Esophagus squamous epithelium (tissue), 5 donors: Measurements from ENCODE around the gene IDH1. TPM values are rescaled to one million over a fixed set of nuclear protein-coding genes. Genes with fewer than 3 reads are reported as not detected.

Experiments
- DNase-seq: peaks from one replicate; lab custom pipeline; 2025; lab: John Stamatoyannopoulos, UW
- H3K27ac ChIP-seq, 4 donors: fragments of 200-600 bp; sonication (generic); one replicate each; pipeline ENCODE4 v1.5.1; 2016 to 2019; ENCODE audit warnings: mild to moderate bottlenecking in 1 of 4
- H3K27me3 ChIP-seq, 4 donors: fragments of 200-600 bp; sonication (generic); 1 replicate in 3 of 4; 2 replicates in 1 of 4; pipeline versions ENCODE4 v1.5.1 to v1.6.0; 2017 to 2021; ENCODE audit warnings: antibody characterized with exemption in 1 of 4
- H3K36me3 ChIP-seq, 3 donors: fragments of 200-600 bp; sonication (generic); one replicate each; pipeline ENCODE4 v1.5.1; 2016 to 2019
- H3K4me1 ChIP-seq, 3 donors: fragments of 200-600 bp; sonication (generic); one replicate each; pipeline ENCODE4 v1.5.1; 2017 to 2019
- H3K4me3 ChIP-seq, 4 donors: fragments of 200-600 bp; sonication (generic); 1 replicate in 3 of 4; 2 replicates in 1 of 4; pipeline ENCODE4 v1.5.1; 2016 to 2019; ENCODE audit warnings: mild to moderate bottlenecking in 2 of 4, moderate library complexity in 1 of 4
- H3K9me3 ChIP-seq, 3 donors: fragments of 200-600 bp; sonication (generic); one replicate each; pipeline ENCODE4 v1.5.1; 2016 to 2019
- CTCF ChIP-seq, 6 experiments: fragments of 450-650 bp in 4 of 6; fragments of 200-600 bp in 2 of 6; sonication (generic) in 2 of 6; IDR thresholded peaks; one replicate each; pipeline ENCODE4 v1.5.1; 2016 to 2019; ENCODE audit warnings: antibody characterized with exemption in 6 of 6, mild to moderate bottlenecking in 4 of 6, moderate library complexity in 4 of 6
- POLR2A ChIP-seq, 4 donors: fragments of 450-650 bp; IDR thresholded peaks; one replicate each; pipeline ENCODE4 v1.6.1; 2017; ENCODE audit warnings: antibody characterized with exemption in 4 of 4, mild to moderate bottlenecking in 4 of 4, moderate library complexity in 3 of 4
- WGBS, 2 donors: methylation state at CpG; one replicate each; pipeline ENCODE4 v1.1.5; 2018; 5-methylcytosine and 5-hydroxymethylcytosine counted together
- intact Hi-C: fragments of 100-400 bp; cut with DNase I; formaldehyde crosslinking; loops from one replicate; pipeline ENCODE4 v1.15.0; 2022
- total RNA-seq, 4 donors: library from RNA; depleted of rRNA; stranded (reverse); fragments of >200 nt; gene quantifications; one replicate each; pipeline ENCODE4 v1.1.0, GENCODE V29; 2016
- donor health status: DM: yes; HTN: yes; CAD: no.

IDH1 gene
- total RNA-seq, 4 donors from 2014 or later: 108 to 223 (median 142) TPM

DNA sequence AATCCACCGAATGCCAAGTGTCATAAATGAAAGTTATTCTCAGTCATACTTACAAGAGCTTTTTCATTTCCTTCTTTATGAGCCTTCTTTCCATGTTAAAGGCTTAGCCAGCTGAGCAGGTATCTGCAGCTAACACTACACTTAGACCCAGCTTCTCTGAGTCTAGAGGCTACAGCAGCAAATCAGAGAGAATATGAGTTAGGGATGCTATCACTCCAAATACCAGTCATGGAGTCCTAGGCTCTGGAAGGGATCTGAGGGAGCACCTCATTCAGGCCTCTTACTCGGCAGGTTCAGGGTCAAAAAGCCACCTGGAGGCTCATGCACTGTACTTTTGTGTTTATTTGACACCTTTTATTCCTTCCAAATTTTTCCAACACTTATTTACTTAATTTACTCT is 68.0 kb downstream of the IDH1 start:
- Histone ChIP-seq H3K36me3 (no peaks in the 10 kb centered on the region), H3K9me3 (no peaks in the 10 kb centered on the region), H3K4me1 (peaks cover 0 to 4% (median 0%) of the 10 kb centered on the region in 3 donors), H3K27me3 (peaks cover 0 to 35% (median 0%) of the 10 kb centered on the region in 4 donors), H3K27ac (no peak overlapping the region), H3K4me3 (no peak overlapping the region)
- intact Hi-C loops: no loop called here
- TF ChIP-seq POLR2A (IDR thresholded peaks at IDR 0.05) (no peak), CTCF (IDR thresholded peaks at IDR 0.05) (no peak)
- no peak for DNase-seq
- 80 to 94% methylated on average over 2 of the region's 2 CpGs for WGBS, 2 donors

- 48% methylated on average over 5 of the region's 5 CpGs for WGBS, 2 donors
- Histone ChIP-seq H3K9me3 (no peaks in the 10 kb centered on the region), H3K4me1 (peaks cover 0 to 4% (median 0%) of the 10 kb centered on the region in 3 donors), H3K36me3 (no peaks in the 10 kb centered on the region), H3K4me3 (no peak overlapping the region), H3K27ac (no peak overlapping the region), H3K27me3 (peaks cover 0 to 35% (median 0%) of the 10 kb centered on the region in 4 donors)
- no peak for DNase-seq
- intact Hi-C loops: no loop called here
- TF ChIP-seq POLR2A (IDR thresholded peaks at IDR 0.05) (no peak), CTCF (IDR thresholded peaks at IDR 0.05) (no peak)
Measured at GRCh38 chr2:208186465-208186864, 68.4 kb downstream of the IDH1 start.

Other genes starting within 250 kb of the IDH1 start
- 10 to 100 TPM in 1 of 4 donors, 1 to 10 TPM in 3; 3.7 to 19.3 (median 6.7) TPM for gene PLEKHM3, start 229.5 kb downstream of the IDH1 start, total RNA-seq
- gene CRYGD, start 130.5 kb downstream of the IDH1 start, total RNA-seq: not detected
- not detected for gene CRYGC, start 125.2 kb downstream of the IDH1 start, total RNA-seq
- not detected for gene CRYGB, start 108.9 kb downstream of the IDH1 start, total RNA-seq
- gene CRYGA, start 91.5 kb downstream of the IDH1 start, total RNA-seq: not detected
- gene C2orf80, start 65.0 kb downstream of the IDH1 start, total RNA-seq: not detected
- gene PIKFYVE, start 11.2 kb upstream of the IDH1 start, total RNA-seq: 10 to 100 TPM; 10.5 to 25.7 (median 12.5) TPM
- gene PTH2R, start 151.7 kb upstream of the IDH1 start, total RNA-seq: not detected